Renal cortical epithelial cell (primary cell): ENCODE results near the gene MAU2. TPM values are rescaled to one million over a fixed set of nuclear protein-coding genes. Genes with fewer than 3 reads are reported as not detected.

Source experiments
- DNase-seq: peaks from one replicate; pipeline ENCODE4 v3.0.0-alpha.2; 2011; ENCODE audit warnings: low read depth
- total RNA-seq: library from RNA; depleted of rRNA; stranded (reverse); fragments of >200 nt; gene quantifications from 2 replicates; pipeline ENCODE4 v1.2.3, GENCODE V29; 2014

MAU2 gene, protein sequence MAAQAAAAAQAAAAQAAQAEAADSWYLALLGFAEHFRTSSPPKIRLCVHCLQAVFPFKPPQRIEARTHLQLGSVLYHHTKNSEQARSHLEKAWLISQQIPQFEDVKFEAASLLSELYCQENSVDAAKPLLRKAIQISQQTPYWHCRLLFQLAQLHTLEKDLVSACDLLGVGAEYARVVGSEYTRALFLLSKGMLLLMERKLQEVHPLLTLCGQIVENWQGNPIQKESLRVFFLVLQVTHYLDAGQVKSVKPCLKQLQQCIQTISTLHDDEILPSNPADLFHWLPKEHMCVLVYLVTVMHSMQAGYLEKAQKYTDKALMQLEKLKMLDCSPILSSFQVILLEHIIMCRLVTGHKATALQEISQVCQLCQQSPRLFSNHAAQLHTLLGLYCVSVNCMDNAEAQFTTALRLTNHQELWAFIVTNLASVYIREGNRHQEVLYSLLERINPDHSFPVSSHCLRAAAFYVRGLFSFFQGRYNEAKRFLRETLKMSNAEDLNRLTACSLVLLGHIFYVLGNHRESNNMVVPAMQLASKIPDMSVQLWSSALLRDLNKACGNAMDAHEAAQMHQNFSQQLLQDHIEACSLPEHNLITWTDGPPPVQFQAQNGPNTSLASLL
- total RNA-seq: 14.1 and 38.6 TPM in 2 replicates

DNA sequence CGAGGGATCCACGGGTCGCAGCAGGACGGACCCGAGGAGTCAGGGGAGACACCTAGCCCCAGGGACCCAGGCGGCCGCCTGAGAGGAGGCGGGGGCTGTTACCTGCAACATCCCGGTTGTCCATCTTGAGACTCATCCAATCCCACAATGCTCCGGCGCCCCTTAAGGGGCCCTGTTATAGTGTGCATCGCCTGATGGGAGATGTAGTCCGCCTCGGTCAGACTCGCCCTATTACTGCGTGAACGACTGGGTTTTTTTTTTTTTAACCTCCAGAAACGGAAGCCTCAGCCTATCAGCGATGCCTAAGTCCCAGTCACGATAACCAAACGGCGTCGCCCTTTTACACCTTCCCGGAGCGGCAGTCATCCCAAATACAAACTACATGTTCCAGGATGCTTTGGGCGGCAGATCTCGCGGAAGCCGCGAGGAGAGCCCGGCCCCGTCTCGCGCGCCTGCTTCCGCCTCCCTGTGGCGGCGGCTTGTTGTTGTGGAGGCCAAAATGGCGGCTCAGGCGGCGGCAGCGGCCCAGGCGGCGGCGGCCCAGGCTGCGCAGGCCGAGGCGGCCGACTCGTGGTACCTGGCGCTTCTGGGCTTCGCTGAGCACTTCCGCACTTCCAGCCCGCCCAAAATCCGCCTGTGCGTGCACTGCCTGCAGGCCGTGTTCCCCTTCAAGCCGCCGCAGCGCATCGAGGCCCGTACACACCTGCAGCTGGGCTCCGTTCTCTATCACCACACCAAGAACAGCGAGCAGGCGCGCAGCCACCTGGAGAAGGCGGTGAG is at the start of gene MAU2, which contains the start of gene SUGP1:
TSS of gene MAU2 (plus strand) at position 469 of the 780 bp plus-strand sequence. CDS start at position 500, 31 bp downstream.
TSS of gene SUGP1 (minus strand) at position 149 of the 780 bp plus-strand sequence. CDS start at position 136, 13 bp downstream.
- peak; percentile 86 for DNase-seq

DNA sequence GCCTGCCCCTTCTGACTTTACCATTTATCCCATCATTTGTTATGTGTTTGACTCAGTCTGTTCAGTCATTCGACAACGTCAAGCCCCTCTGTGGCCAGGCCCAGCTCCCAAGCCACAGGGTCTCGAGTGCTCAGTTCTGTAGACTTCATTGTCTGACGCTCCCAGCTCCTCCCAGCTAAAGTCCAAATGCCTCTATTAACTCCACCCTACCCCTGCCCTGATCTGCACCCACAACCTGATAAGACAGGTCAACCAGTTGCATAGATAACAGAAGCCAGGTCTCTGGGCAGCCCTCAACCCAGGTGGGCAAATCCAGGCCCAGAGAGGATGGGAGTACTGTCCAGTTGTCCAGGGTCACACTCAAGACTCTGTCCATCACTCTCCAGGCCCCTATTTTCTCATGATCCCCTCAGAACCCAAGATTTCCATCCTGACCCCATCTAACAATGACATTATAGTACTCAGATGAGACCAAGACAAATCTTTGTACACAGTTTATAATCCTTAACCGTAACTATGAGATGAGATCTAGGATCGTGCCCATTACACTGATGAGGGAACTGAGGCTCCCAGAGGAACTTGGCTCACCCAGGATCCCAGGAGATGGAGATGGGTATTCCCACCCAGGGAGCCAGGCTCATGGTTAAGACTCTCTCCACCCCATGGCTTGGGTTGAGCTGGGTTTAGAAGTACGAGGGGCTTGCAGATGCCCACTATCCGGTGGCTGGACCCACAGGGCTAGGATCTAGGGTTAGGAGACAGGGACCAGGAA is 48.6 kb upstream of the MAU2 start:
- no peak for DNase-seq

DNA sequence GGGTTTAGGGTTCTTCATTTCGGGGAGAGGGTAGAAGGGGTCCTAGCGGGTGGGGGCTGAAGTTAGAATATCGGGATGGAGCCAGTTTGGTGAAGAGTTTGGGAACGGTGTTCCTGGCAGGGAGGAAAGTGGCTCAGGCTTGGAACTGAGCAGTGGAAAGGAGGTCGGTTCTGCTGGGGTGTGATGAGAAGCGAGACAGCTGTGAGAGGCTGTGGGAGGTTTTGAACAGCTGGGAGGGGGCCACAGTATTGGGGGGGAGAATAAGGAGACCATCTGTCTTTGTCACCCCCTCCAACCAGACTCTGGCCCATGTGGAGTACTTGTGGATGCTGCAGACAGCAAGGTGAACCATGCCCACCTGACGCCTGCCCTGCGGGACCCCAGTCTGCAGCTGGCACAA is 46.5 kb upstream of the MAU2 start:
- DNase-seq: no peak

DNA sequence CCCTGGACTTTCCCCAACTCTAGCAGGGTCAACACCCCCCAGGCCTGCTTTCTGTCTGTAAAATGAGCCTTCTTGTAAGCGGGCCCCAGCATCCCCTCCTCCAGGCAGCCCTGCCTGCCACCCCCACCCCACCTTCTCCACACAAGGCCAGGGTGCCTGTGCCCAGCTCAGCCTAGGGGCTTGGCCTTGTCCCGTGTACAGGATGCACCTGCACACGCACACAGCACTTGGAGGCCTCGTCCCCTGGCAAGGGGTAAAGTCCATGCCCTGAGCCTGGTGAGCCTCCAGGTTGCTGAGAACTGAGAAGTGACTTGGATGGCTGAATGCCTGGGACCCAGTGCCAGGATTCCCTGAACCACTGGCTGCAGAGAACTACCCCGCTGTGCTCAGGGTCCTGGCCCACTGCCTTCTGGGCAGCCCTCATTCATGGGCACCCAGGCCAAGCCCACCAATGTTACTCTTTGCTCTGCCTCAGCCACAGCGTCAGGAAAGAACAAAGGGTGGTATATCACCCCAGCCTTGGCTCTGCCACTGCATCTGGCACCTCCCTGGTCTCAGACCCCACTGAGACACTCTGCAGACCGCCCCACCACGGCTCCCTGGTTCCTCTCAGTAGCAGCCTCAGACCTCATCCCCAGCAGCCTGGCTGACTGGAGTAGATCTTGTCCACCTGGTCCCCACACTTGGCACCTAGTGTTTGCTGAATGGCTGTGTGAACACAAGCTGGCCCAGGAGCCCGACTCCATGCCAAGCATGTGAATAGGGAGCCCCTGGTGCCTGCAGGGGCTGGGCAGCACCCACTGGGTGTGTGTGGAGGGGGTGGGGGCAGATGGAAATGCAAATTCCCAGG is 45.7 kb upstream of the MAU2 start:
- no peak for DNase-seq

DNA sequence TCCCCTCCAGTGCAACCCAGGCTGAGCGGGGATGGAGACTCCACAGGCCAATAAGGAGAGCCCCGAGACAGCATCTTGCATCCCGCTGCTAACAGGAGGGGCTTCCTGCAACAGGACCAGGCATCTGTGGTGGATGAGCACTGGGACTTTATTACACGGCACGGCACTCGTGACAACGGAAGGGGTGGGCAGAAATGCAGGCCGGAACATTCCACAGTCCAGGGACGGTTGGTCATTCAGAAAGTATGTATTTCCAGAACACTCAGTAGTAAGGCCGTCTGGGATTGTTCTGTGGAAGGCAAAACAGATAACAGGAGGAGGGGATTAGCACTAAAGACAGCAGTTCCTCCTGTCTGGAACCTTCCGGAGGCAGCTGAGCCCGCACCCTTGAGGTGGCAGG is 44.2 kb upstream of the MAU2 start:
- DNase-seq: no peak

DNA sequence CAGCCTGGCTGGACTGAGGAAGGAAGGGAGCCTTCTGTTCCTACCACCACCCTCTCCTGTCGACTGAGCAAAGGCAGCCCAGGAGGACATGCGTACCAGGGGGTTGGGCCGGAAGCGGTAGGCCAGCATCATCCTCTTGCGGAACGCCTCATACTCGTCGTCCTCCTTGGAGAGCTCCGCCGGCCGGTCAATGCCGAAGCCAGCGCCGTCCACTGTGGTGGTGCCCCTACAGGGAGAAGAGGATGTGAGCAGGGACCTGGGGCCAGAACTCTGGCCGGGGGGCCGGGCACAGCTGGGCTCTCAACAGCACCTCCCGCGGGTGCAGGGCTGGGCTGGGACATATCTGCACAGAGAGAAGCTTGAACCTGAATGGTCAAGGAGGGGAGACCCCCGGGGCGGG is 43.8 kb upstream of the MAU2 start:
- no peak for DNase-seq

DNA sequence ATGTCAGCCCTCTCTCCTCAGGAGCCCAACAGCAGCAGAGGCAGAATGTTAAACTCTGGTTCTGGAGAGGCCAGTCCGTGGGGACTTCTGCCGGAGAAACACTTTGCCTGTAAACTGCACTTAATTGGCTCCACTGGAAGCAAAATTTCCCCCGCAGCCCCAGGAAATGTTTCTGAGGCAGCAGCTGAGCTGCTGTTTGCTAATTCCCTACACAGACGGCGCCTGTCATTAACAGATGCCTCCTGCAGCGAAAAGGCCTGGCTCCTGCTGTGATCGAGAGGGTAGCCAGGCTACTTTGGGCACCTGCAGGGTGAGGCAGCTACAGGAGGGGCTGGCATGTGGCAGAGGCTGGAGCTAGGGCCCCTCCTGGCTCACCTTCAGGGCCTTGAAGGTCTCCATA is 42.3 kb upstream of the MAU2 start:
- no peak for DNase-seq

DNA sequence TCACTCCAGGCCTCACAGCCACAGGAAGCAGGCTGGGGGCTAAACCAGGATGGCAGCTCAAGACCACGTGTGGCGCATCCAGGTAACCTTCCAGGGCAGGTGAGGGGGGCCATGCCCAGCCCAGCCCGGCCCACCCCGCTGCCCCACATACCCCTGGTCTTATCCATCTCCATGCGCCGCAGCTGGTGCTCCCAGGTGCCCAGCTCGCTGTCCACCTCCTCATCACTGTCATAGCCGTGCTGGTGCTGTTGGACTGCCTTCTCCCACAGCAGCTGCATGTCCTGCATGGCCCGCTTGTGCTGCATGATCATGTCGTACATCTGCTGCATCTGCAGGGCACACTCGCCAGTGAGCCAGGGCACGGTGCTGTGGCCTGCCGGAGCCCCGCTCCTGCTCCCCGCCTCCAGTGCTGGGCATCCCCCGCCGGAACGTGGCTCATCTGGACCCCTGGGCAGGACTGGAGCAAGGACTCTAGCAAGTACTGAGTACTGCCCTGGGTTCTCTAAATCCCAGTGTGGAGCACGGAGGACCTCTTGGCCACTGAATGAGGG is 41.5 kb upstream of the MAU2 start:
- DNase-seq: no peak

DNA sequence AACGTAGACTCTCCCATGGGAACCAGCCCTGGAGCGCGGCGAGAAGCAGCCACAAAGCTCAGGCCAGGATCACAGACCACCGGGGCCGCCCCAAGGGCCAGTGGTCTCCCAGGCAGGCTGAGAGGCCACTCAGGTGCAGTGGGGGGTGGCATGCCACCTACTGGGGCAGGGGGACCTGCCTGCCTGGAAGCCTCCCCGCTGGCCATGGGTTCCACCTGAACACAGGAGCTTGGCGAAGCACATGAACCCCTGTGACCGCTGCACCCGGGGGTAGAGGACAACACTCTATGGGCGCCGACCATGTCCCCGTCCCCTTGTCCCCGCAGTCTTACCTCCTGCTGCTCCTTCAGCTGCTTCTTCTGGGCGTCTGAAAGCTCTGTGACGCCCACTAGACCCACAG is 40.8 kb upstream of the MAU2 start:
- no peak for DNase-seq

DNA sequence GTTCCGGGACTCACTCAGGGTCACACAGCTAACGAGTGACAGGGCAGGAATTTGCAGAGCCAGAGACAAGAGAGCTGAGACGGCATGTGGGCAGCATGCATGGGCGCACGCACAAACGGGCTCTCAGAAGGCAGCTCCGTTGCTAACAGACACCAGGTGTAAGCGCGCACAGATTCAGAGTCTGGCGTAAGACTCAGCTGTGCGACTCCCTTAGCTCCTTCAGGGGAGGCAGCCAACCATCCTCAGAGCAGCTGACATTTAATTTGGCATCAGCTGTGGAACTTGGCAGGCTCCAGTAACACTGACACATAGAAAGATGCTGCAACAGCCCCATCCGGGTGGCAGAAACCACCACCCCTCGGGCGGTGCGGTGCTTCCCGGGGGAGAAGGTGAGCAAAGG is 40.1 kb upstream of the MAU2 start:
- no peak for DNase-seq

DNA sequence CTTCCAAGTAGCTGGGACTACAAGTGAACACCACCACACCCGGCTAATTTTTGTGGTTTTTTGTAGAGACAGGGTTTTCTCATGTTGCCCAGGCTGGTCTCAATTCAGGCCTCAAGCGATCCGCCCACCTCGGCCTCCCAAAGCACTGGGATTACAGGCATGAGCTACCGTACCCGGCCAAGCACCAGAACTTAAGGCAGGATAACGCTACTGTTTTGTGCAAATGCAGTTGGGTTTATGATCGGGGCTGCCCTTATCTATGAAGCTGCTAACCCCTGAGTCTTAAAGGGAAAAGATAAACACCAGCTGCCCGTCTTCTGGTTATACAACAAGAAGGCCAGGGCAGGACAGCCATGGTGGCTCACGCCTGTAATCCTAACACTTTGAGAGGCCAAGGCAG is 34.9 kb upstream of the MAU2 start:
- DNase-seq: no peak

DNA sequence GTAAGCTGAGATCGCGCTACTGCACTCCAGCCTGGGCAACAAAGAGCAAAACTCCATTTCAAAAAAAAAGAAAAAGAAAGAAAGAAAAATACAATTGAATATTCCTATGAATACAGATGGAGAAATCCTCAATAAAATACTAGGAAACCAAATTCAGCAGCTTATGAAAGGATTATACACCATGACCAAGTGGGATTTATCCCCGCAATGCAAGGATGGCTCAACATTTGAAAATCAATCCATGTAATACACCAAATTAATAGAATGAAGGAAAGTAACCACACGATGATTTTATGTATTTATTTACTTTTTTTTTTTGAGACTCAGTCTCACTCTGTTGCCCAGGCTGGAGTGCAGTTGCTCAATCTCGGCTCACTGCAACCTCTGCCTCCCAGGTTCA is 28.0 kb upstream of the MAU2 start:
- no peak for DNase-seq

DNA sequence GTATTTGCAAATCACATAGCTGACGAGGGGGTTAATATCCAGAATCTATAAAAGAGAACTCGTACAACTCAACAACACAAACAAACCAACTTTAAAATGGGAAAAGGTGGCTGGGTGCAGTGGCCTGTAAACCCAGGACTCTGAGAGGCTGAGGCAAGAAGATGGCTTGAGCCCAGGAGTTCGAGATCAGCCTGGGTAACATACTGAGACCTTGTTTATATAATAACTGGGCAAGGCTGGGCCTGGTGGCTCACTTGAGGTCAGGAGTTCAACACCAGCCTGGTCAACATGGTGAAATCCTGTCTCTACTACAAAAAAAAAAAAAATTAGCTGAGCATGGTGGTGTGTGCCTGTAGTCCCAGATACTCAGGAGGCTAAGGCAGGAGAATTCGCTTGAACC is 25.7 kb upstream of the MAU2 start:
- DNase-seq: no peak

DNA sequence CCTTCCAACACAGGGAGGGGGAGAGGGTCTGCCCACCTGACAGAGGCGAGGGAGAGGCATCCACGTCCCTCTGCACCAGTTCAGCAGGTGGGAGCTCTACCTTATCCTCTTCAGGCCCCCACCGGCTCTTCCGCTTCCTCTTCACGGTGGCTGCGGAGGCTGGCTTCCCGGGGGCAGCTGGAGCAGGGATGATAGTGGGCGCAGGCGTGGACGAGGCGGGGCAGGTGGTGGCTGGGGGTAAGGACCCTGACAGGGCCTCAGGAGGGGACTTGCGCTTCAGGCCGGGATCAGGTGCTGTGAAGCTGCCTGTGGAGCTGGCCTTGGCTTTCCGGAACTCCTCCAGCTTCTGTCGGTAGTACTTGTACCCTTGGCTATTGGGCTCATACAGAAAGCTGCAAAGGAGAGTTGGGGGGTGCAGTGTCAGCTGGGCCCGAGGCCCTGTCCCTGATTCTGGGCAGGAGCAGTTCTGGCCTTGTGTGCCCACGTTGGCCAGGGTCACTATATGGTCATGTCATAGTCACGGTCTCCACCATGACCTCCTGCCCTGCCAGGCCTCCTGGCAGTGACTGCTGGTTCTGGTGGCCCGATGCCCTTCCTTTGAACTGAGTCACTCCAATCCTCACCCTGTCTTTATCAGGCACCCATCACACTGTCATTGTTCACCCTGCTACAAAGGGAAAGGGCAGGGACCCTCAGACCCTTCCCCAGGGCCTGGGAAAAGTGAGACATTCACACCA is 23.5 kb upstream of the MAU2 start:
- DNase-seq: no peak

DNA sequence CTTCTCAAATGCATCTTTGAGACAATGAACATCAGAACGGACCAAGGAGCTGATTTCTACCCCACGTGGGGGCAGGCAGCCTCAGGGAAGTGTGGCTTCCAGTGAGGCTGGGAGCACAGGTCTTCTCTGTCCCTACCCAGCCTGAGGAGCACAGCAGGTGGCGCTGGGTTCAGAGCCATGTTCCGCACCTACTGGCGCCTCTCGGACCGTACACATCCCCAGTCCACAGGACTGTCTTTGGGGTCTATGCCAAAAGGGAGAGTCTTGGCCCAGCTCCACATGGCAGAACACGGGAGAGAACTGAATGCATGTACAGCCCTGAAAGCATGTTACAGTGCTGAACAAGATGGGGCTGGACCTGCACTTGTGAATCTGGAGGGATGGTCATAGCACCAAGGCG is 22.9 kb upstream of the MAU2 start:
- no peak for DNase-seq

DNA sequence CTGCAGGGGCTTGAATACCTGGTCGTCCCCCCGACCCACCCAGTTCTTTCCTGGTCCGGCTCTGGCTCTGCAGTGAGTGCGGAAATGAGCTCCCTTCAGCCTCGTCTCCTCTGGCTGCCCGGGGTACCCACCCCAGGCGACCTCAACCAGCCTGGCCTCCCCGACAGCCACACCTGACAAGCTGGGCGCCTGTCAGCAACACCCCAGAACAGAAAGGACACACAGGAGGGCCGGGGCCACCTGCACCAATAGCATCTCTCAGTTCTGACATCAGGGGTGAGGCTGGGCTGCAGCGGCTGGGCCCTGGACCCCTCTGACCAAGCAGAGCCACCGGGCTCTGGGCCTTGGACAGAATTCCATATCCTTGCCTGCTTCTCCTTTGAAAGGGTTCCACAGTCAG is 20.0 kb upstream of the MAU2 start:
- DNase-seq: no peak

DNA sequence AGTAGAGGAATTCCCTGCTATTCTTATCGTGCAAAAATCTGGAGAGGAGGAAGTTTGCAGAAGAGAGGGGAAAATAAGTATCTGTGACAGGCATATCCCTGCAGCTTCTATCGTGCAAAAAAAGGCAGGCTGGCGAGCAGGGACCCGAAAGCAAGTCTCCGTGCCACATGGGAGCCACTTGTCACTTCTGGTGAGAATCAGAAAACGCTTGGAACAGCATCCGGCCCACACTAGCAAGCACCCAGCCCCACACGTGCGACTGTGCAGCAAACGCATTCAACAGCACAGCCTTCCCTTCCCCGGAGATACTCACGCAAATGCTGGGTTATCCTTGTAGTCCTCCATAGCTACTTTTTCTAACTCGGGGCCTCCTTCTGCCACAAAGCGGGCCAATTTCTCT is 17.2 kb upstream of the MAU2 start:
- no peak for DNase-seq

DNA sequence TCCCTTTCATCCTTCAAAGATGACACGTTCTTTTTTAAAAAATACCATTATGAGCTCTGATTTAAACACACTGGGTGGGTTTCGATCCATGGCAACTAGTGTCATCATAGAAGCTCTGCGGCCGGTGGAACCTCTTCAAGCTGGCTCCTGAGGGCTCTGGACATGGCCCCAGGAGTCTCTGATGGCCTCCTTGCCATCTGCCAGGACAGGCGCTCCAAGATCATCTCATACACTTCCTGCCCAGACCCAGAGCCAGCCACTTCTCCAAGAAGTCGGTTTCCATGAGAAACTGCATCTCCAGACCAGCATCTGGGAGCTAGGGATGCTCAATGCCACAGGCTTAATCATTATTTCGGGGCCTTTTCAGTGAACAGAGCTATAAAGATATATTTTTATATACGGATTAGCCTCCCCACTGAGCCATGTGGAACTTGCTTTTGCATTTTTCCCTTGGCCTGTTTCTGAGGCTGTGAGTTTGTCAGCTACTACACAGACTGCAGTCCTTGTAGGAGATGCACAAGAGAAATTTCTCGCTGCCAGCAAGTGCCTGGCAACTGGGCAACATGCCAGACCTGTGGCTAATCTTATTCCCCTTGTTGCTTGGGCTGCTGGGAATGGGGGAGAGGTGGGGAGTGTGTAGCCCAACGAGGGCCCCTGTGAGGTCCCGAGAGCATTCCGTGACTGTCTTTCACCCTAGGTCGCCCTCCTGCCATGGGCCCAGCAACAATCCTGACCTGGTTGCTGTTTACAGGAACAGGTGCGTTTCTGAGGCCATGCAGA is 16.3 kb upstream of the MAU2 start:
- no peak for DNase-seq

DNA sequence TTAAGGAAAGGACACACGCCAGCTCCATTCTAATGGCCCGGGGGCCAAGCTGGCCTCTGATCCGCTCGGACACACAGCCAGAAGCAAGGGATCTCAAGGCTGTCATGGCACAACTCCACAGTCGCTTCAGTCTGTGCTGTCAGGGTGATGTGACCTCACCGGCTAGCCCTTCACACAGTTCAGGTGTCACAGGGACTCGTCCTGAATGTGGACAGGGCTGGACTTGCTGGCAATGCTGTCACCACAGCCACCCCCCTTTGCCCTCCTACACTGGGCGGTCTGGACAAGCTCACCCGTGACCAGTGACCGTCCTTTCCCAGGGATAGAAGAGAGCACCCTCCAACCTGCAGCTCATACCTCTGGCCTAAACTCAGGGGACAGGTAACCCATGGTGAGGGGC is 15.6 kb upstream of the MAU2 start:
- DNase-seq: no peak
